NCI-H1694 (cell line): ENCODE measurements around the gene CREG1.

Experiments used
- DNase-seq: peaks from one replicate; lab custom pipeline; 2025; lab: John Stamatoyannopoulos, UW

CREG1 gene

GRCh38 chr1:167507719-167508118 lies 45.8 kb downstream of the CREG1 start:
- no peak for DNase-seq

- DNase-seq: no peak
These were observed 49.1 kb downstream of the CREG1 start for GRCh38 chr1:167504467-167504827.

DNA sequence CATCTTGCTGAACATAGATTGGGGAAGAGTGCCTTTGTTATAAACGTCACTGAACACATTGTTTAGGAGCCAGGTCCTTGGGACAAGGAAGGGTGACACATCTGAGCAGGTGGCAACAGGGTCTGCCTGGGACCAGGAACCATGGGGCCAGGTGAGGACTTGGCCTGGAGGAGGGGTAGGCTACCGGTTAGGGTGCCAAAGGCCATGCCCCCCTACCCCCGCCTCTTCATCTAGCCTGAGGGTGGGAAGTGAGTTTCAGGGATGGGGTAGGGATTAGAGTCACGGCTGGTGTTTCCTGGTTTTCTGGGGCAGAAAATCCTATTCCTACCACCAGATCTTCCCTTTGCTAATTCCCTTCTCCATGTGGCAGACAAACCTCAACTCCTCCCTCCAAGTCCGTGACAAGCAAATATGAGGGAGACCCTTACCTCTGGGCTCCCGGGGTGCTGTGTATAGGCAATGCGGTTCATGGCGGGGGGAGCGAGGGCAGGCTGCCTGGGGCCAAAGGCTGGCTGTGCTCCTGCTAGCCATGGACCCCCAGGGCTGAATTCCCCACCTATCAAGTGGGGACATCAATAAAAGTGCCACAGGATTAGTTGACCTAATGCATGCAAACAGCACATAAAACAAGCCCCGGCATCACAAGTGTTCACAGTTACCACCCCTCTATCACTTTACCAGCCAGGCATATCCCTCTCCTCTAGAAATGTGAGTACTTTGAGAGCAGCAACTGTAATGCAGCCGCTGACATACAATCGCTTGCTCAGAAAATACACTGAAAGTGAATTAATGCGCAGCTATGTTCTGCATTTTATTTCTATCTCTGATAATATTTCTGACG lies 49.7 kb downstream of the CREG1 start:
- no peak for DNase-seq

DNA sequence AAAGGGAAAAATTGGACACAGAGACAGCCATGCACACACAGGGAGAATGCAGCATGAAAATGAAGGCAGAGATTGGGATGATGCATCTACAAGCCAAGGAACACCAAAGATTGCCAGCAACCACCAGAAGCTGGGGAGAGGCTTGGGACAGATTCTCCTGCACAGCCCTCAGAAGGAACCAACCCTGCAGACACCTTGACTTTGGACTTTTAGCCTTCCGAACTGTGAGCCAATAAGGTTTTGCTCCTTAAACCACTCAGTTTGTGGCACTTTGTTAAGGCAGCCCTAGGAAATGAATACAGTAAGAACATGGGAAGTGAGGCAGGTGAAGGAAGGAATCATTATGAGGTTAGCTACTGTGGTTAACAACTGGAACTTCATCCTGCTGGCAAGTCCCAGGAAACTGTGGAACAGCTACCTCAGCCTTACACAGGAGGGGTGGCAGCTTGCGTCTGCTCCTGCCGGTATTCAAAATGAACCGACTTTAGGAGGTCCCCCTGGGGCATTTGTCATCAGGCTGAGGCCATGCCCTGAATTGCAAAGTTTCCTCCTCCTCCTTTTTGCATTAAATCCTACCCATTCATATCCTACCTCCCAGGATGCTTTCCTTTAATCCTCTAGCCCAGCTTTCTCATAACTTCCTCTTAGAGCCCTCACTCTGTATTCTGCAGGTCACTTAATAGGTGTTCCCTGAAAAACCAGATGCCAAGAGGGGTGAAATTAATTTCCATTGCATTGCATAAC lies 50.7 kb downstream of the CREG1 start:
- DNase-seq: no peak

DNA sequence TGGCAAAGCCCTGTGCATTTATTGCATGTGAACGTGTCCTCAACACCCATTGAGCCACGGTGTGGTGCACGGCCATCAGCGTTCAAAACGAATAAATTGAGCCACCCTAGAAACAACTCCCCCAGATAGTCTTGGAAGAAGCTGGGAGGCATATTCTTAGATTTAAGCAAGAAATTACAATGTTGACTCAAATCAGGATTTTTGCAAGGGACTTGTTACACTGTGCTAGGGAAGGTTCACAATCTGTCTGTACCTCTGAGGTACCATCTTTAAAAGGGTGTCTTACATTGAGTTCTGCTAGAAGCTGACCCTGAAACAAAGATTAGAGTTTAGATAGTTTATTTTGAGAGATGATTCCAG lies 51.4 kb downstream of the CREG1 start:
- DNase-seq: no peak

- no peak for DNase-seq
These were observed 51.9 kb downstream of the CREG1 start for GRCh38 chr1:167501515-167502191.

DNA sequence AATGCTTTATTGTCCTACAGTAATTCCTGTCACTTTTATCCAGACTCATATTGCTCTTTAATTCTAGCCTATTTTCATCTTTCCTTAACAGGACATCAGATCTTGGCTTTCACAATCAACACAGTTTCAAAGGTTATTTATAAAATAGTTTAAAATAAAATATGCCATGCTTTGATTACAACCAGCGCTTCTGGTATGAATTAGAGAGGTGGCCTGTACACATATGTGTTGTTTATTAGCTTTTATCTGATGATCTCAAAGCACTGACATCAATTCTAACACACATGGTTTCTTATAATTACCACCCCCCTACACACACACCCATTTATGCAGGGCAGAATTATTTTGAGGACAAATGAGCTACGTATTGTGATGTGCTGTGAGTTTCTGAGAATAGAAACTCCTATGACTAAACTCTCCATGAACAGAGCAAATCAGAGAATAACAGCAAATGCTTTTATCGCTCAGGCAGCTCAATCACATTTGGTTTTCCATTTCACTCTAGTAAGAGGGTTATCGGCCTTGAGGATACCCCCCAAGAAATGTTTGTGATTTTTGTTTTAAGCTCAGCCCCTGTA lies 53.2 kb downstream of the CREG1 start:
- DNase-seq: no peak

GRCh38 chr1:167499664-167500101 lies 53.9 kb downstream of the CREG1 start:
- DNase-seq: no peak

DNA sequence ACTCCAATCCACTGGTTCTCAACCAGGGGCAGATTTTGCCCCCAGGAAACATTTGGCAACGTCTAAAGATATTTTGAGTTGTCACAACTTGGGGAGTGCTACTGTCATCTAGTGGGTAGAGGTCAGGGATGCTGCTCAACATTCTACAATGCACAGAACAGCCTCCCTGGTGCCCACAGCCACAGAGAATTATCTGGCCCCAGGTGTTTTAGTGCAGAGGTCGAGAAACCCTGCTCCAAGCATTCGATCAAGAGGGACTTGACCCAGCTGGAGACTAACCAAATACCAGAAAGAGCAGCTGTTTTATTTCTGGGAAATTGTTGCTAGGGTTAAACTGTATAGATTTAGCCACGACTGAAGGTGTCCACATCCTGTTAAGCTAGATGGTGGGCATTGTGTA lies 54.5 kb downstream of the CREG1 start:
- no peak for DNase-seq

DNA sequence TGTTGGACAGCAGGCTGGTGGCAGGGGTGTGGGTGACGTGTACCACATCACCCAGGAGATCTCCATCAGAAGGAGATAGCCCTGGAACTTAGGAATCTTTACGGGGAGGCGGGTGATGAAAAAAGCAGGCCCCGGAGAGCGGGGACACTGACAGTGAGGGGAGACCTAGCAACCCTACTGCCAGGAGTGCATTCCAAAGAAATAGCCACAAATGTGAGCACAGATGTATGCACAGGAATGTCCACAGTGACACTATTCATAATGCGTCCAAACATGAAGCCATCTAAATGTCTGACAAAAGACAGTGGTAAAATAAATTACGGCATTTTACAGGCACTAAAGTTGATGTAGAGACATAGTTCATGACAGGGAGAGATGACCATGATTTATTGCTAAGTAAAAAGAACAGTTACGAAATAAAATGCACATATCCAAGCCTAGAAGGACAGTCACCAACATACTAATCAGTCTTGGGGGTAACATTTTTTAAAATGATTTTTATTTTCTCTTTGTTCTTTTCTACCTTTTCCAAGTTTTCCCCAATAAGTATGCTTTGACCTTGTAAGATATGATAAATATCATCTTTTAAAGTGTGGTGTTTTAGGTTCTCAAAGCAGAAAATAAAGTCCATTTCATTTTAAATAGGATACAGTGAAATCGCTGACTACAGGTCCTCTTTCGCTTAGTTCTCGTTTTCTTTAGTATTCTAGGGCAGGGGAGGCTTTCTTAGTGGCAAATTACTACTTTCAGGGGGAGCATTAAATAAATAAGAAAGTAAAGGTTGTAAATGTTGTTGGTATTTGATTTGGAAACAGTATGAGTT lies 56.6 kb downstream of the CREG1 start:
- DNase-seq: no peak

DNA sequence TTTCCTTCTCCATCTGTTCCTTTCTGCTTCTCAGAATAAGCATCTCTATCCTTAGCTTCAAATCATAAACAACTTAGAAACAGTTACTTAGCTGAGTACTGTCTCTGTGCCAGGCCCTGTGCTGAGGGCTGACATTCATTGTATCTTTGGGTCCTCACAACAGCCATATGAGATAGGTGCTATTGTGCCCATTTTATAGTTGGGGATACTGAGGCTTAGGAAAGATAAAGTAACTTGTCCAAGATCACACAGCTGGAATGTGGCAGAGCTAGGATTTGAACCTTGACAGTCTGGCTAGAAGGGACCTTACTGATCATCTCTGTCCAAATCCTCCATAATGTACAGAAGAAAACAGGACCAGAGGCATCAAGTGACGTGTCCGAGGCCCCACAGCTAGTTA lies 60.2 kb downstream of the CREG1 start:
- no peak for DNase-seq

- DNase-seq: no peak
These were observed 61.1 kb downstream of the CREG1 start for GRCh38 chr1:167492481-167492910.

DNA sequence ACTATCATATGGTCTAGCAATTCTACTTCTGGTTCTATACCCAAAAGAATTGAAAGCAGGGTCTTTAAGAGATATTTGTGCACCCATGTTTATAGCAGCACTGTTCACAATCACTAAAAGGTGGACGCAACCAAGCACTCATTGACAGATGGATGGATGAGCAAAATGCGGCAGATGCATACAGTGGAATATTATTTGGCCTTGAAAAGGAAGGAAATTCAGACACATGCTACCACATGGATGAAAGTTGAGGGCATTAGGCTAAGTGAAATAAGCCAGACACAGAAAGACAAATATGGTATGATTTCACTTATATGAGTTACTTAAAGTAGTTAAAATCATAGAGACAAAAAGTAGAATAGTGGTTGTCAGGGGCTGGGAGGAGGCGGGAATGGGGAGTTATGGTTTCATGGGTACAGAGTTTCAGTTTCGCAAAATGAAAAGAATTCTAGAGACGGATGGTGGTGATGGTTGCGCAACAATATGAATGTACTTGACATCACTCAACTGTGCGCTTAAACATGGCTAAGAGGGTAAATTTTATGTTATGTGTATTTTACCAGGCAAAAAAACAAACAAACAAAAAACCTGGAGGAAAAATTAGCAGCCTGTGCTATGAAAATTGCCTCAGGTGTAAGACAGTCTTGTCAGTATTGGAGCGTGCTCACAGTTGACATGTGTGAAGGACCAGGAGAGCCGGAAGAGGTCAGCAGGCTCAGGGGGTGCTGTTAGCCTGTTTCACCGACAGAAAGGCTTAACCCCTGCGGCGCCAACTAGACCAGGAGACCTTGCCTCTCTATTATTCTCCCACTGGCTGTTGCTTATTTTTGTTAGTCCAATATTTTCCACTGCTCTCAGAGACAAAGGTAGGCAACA lies 61.7 kb downstream of the CREG1 start:
- DNase-seq: no peak
